ENCODE results near the gene BICC1. TPM values are rescaled to one million over a fixed set of nuclear protein-coding genes. Genes with fewer than 3 reads are reported as not detected.

Gene BICC1
- total RNA-seq, 1 donor from 2014 or later = 1.1 TPM

DNA sequence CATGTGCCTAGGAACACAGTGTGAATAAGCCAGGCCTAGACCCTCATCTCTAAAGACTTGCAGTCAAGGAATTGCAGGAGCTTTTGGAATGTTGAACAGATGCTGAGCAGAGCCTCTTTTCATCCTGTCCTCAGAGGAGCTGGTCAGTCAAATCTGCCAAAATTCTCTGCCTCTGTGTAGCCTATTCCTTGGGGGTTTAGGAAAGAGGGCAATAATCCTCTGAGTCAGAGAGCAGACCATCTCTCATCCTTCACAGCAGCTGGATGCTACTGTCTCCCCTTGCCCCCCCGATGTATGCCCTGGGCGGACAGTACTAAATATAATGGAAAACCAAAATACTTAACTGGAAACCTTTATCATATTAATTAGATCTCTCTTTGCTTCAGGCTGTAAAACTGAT, 52.6 kb downstream of the BICC1 start:
- Mint-ChIP-seq H3K27me3 (ENCODE audit: unreplicated experiment) (peaks cover 4% of the 10 kb centered on the region), H3K4me3 (ENCODE audit: unreplicated experiment) (no peak overlapping the region), H3K4me1 (ENCODE audit: unreplicated experiment) (no peaks in the 10 kb centered on the region), H3K27ac (ENCODE audit: unreplicated experiment) (no peak overlapping the region), H3K9me3 (ENCODE audit: unreplicated experiment) (no peaks in the 10 kb centered on the region), H3K36me3 (ENCODE audit: low read depth, unreplicated experiment) (no peaks in the 10 kb centered on the region)
- DNase-seq (ENCODE audit: low spot score) = no peak
- TF ChIP-seq, protein P1, sequence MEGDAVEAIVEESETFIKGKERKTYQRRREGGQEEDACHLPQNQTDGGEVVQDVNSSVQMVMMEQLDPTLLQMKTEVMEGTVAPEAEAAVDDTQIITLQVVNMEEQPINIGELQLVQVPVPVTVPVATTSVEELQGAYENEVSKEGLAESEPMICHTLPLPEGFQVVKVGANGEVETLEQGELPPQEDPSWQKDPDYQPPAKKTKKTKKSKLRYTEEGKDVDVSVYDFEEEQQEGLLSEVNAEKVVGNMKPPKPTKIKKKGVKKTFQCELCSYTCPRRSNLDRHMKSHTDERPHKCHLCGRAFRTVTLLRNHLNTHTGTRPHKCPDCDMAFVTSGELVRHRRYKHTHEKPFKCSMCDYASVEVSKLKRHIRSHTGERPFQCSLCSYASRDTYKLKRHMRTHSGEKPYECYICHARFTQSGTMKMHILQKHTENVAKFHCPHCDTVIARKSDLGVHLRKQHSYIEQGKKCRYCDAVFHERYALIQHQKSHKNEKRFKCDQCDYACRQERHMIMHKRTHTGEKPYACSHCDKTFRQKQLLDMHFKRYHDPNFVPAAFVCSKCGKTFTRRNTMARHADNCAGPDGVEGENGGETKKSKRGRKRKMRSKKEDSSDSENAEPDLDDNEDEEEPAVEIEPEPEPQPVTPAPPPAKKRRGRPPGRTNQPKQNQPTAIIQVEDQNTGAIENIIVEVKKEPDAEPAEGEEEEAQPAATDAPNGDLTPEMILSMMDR (IDR thresholded peaks at IDR 0.05; ENCODE audit: unreplicated experiment) = no peak

DNA sequence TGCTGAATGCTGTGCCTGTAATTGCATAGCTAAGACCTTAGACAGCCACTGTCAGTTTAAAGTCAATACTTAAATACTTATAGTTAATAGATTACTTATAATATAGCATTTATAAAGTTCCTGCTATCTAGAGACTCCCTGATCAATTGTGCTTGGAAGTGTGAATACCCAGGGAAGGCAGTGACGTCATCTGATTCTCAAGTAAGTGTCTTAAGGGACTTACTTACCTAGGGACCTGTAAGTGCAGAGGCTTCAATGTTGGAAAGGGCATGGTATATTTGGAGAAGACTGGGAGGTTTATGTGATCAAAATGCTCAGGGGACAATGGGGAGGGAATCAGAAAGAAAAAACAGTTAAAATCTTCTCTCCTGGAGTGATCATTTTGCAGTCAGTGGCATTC, 55.0 kb downstream of the BICC1 start:
- H3K9me3 Mint-ChIP-seq (ENCODE audit: unreplicated experiment) = no peaks in the 10 kb centered on the region
- H3K36me3 Mint-ChIP-seq (ENCODE audit: low read depth, unreplicated experiment) = no peaks in the 10 kb centered on the region
- no peak overlapping the region for H3K27ac Mint-ChIP-seq (ENCODE audit: unreplicated experiment)
- DNase-seq (ENCODE audit: low spot score) = no peak
- H3K4me3 Mint-ChIP-seq (ENCODE audit: unreplicated experiment) = no peak overlapping the region
- TF ChIP-seq, protein P1 (IDR thresholded peaks at IDR 0.05; ENCODE audit: unreplicated experiment) = no peak
- H3K27me3 Mint-ChIP-seq (ENCODE audit: unreplicated experiment) = peaks cover 3% of the 10 kb centered on the region
- no peaks in the 10 kb centered on the region for H3K4me1 Mint-ChIP-seq (ENCODE audit: unreplicated experiment)

DNA sequence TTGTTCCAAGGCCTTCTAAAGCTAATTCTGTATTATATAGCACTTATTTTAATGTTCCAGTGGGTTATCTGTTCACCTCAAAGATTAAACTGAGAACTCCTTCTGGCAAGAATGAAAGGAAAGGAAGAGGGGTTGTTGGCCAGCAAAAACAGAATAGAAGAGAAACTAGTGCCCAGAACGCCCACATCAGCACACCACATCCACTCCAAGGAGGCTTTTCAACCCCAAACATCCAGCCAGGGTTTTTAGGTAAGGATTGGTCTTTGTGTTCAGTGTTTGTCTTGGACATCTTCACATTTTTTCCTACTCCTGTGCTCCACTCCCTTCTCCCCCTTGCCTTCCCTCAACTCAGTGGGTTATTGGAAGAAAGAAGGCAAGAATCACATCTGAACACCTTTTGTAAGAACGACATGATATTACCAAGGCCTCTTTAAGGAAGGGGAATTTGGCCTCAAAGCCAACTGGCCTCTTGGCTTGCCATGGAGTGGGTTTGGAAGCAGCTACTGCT, 55.8 kb downstream of the BICC1 start:
- H3K4me1 Mint-ChIP-seq (ENCODE audit: unreplicated experiment) = no peaks in the 10 kb centered on the region
- no peak overlapping the region for H3K4me3 Mint-ChIP-seq (ENCODE audit: unreplicated experiment)
- no peak for DNase-seq (ENCODE audit: low spot score)
- H3K27ac Mint-ChIP-seq (ENCODE audit: unreplicated experiment) = no peak overlapping the region
- no peaks in the 10 kb centered on the region for H3K36me3 Mint-ChIP-seq (ENCODE audit: low read depth, unreplicated experiment)
- TF ChIP-seq, protein P1 (IDR thresholded peaks at IDR 0.05; ENCODE audit: unreplicated experiment) = no peak
- no peaks in the 10 kb centered on the region for H3K9me3 Mint-ChIP-seq (ENCODE audit: unreplicated experiment)
- peaks cover 3% of the 10 kb centered on the region for H3K27me3 Mint-ChIP-seq (ENCODE audit: unreplicated experiment)

DNA sequence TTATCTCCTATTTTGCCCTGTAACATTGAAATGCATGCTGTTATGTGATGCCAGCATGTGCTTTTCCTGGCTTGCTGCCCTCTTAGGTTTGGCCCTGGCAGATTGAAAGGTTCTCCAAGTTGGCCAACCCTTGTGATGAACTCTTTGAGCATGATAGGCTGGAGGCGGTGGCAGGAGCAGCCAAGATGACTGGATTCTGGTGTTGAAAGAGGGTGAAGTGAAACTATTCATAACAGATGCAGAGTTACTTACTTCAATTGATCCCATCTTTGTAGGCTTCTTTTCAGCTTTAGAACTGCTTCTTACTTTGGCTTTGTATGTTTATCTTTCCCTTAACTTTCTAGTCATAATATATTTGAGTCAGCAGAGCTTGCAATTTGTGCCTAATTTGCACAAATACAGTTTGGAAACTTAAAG, 57.6 kb downstream of the BICC1 start:
- no peaks in the 10 kb centered on the region for H3K36me3 Mint-ChIP-seq (ENCODE audit: low read depth, unreplicated experiment)
- H3K4me1 Mint-ChIP-seq (ENCODE audit: unreplicated experiment) = no peaks in the 10 kb centered on the region
- H3K9me3 Mint-ChIP-seq (ENCODE audit: unreplicated experiment) = no peaks in the 10 kb centered on the region
- H3K27ac Mint-ChIP-seq (ENCODE audit: unreplicated experiment) = no peak overlapping the region
- H3K27me3 Mint-ChIP-seq (ENCODE audit: unreplicated experiment) = peaks cover 3% of the 10 kb centered on the region
- TF ChIP-seq, protein P1 (IDR thresholded peaks at IDR 0.05; ENCODE audit: unreplicated experiment) = no peak
- DNase-seq (ENCODE audit: low spot score) = no peak
- no peak overlapping the region for H3K4me3 Mint-ChIP-seq (ENCODE audit: unreplicated experiment)

DNA sequence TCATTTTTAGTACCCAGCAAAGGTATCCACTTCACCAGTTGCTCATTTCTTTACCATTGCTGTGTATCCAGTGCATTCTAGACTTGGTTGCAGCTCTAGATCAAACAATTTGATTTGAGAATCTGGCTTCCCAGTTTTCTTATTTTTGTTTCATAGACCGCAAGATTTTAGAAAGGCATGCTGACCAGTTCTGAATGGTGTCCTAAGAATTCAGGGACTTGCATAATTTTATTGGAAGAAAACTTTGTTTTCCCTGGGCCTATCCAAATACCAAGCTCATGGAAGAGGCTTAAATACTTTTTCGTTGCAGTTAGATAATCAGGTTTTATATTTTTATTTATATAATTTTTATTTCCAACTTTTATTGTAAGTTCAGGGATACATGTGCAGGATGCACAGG, 58.3 kb downstream of the BICC1 start:
- TF ChIP-seq, protein P1 (IDR thresholded peaks at IDR 0.05; ENCODE audit: unreplicated experiment) = no peak
- H3K36me3 Mint-ChIP-seq (ENCODE audit: low read depth, unreplicated experiment) = no peaks in the 10 kb centered on the region
- no peak overlapping the region for H3K4me3 Mint-ChIP-seq (ENCODE audit: unreplicated experiment)
- H3K27me3 Mint-ChIP-seq (ENCODE audit: unreplicated experiment) = peaks cover 3% of the 10 kb centered on the region
- H3K9me3 Mint-ChIP-seq (ENCODE audit: unreplicated experiment) = no peaks in the 10 kb centered on the region
- H3K27ac Mint-ChIP-seq (ENCODE audit: unreplicated experiment) = no peak overlapping the region
- DNase-seq (ENCODE audit: low spot score) = no peak
- no peaks in the 10 kb centered on the region for H3K4me1 Mint-ChIP-seq (ENCODE audit: unreplicated experiment)
